ENCODE measurements around the gene MILR1.
A peak's percentile ranks its signal among the peaks of the same experiment; 100 is the strongest.

The MILR1 gene

DNA sequence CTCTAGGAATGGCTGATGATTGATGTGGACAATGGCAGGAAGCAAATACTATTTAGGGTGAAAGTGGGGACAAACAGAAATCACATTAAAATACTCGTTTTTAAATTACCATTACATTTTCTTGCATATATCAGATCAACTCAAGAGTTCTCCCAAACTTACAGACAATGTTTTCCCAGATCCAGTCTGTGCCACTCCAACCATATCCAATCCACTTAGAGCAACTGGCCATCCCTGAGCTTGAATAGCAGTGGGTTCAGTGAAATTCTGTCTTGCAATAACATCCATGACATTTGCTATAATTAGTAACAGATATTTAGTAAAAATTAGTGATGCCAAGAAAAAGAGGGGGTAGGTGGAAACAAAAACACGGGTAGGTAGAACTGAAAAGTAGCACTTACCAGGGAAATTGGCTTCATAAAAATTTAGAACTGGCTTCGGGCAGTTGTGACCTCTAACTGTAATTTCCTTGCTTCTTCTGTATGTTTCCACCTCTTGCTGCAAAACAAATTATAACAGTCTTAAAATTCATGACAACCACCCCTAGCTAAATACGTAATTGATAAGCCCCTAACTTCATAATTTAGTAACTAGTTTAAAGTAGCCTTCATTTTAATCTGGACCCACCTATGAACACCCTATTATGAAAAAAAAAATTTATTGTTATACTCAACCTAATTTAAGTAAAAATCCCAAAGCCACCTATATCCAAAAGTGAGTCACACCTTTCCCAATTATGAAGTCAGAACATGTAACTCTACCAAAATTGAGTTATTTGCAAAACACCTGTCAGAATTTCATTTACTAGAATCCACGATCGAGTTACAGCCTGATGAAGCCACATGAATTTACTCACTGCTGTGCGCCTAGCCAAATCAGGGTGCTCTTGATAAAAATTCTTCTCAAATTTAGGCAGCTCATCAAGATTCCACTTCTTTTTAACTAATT, 55.2 kb downstream of the MILR1 start:
- no peak for DNase-seq (ENCODE audit: low read depth)

DNA sequence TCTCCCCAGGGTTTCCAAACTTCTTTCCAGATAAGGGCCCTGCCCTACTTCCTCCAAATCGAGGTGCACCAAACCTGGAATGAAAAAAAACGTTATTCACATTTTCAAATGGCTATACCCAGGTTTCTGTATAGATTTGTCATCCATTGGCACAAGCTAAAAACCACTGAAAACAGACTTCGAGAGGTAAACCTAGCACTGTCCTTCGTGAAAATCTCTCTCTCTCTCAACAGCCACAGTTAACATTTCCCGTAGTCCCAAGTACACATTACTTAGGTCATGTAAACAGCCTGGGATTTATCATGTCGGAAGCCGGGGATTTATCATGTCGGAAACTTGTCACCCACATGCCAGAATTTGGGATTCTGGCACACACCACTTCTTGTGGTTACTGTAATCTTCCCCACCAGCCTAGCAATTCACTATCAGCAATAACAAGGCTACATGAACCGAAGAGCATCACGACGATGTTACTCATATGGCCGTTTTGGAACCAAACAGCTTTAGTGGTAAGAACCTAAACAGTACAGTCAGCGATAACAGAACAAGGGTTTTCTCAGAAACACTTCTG, 55.9 kb downstream of the MILR1 start:
- no peak for DNase-seq (ENCODE audit: low read depth)

DNA sequence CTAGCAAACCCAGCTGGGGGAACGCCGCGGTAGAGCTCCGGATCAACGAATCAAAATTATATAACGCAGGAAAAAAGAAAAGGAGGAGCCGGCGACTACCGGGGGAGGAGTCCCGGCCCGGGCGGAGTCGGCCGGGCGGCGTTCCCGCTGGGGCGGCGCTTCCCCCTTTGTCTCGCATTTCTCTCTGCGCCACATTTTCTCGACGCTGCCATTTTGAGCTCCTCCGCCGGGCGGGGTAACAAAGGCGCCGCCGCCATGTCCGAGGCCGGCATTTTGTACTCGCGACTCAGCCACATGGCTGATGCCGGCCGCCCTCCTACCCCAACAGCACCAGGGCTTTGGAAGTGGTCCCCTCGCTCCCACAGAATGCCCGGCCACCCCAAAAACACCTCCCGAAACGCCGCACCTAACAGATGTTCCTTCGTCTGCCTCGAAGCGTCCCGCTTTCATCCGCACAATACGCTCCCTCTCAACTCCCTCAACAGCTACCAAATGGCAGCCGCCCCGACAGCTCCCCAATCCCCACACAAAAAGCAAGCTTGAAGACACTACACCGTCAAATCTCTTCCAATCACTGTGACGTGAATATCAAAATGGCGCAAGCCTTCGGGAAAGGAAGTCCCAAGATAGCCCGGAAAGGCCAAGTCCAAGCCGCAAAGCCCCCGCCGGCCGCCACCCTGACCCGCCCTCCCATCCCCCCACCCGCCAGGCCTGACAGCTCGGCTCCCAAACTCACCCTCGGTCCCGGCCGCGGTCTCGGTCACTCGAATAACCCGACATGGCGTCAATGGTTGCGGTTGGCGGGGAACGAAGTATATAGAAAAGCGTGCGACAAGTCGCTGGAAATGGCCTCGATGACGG, 56.7 kb downstream of the MILR1 start:
- peak; percentile 69 for DNase-seq (ENCODE audit: low read depth)

DNA sequence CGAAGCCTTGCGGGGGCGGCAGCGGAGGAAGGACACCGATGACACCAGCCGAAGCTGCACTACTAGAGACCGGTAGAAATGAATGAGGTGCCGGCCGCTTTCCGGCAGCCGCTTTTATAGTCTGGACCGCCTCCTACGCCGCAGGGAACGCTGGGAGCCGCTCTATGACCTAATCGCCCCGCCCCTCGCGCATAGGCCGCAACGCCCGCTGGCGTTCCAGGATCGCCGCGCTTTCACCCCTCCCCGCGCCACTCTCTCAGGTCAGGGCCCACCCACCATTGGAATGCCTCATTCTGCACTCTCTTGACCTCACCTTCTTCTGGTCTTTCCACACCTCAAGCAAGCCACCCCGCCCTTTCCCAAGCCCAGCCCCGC, 57.3 kb downstream of the MILR1 start, which contains the start of gene DDX5:
Gene DDX5 (minus strand): TSS at position 89 of the 375 bp plus-strand sequence. CDS start 170 bp downstream, outside the sequence.
- DNase-seq (ENCODE audit: low read depth), result peak; percentile 95

DNA sequence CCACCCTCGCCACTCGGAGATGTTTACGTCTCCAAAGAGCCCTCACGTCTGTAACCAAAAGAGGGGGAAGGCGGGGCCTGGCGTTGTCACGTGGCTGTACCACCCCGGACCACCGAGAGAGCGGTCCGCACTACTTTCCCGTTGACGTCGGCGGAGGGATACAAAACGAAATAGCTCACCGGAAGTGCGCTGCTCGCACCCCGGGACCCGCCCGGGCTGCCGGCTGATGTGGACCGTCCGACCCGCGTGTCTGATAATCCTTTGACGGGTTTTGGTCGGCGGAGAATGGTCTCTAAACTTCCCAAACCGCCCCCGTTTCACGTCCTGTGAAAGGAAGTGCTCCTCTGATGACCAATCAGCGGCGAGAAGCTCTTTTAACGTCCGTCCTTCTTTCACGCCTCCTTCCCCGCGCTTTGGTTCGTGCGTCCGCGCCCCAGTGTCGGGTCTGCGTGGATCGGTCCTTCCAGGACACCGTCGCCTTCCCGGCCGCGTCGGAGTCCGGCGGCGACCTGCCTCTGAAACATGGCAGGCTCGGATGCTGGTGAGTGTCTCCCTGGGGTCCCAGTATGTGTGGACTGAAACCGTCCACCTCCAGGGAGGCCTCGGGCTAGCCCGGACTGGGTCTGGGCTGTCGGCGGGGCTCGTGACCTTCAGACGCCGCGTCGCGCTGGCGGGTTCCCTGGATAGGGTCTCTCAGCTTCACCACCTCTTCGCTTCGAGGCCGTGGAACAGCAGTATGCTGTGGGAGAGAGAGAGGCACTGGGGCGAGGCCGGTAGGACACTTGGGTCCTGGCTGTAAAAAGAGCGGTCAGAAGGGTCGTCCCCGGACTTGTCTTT, 57.9 kb downstream of the MILR1 start, which contains the start of gene CEP95:
Gene CEP95 (plus strand): TSS at position 402 of the 837 bp plus-strand sequence. CDS start 121 bp downstream, at position 523.
- peak; percentile 93 for DNase-seq (ENCODE audit: low read depth)

DNA sequence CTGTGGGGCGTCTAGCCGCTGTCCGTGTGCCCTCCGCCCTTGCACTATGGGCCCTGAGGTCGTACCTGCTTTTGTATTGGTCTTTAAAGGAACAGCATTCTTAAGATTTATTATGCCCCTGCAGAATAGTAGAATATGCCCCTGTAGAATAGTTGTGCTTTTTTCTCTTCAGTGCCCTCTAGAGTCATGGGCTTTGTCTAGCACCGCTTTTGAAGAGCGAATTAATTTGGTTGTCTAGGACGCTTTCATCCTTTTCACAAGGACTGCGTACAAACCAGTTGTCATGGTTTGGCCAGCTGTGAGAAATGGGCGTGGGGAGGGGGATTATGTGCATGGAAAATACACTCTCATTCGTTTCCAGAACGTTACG, 58.5 kb downstream of the MILR1 start:
- peak; percentile 7 for DNase-seq (ENCODE audit: low read depth)

DNA sequence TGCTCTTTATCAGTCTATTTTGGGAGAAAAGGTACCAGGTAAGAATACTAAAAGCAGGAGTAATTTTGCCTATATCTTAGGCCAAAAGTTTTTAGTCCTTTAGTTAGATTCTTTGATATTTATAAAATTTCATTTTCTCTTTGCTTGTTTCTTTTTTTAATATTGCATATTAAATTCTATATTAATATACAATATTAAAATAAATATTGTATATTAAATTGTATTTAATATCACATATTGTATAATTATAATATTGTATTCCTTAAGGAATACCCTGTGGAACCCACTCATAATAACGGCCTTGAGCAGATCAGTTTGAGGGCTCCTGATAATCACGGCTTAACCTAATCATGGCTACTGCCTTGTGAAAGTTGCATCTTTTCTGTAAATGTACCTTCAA, 59.8 kb downstream of the MILR1 start:
- DNase-seq (ENCODE audit: low read depth), result no peak

DNA sequence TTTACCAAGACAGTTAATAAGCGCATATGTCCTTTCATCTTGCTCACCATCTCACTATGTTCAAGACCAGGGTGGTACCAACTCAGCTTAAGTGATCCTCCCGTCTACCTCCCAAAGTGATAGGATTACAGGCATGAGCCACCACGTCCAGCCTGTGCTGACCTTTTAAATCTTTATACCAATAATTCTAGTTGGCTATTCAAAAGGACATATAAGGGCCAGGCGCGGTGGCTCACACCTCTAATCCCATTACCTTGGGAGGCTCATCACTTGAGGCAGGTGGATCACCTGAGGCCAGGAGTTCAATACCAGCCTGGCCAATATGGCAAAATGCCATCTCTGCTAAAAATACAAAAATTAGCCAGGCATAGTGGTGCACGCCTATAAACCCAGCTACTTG, 60.3 kb downstream of the MILR1 start:
- no peak for DNase-seq (ENCODE audit: low read depth)

DNA sequence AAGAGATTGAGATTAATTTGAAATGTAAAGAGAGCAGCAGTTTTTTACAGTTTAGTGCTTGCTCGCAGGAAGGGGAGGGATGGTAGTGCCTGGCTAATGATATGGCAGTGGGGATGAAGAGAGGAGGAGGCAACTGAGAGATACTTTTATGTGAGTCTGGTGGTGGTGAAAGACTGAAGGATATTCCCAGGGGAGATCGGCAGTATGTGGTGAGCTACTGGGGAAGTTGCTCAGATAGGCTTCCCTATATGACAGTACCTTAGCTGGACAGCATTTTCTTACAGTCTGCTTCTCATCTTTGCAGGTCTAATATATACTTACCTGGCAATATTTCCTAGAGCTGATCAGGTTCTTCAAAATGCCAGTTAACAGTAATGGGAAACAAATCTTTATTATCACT, 66.5 kb downstream of the MILR1 start:
- DNase-seq (ENCODE audit: low read depth), result no peak

DNA sequence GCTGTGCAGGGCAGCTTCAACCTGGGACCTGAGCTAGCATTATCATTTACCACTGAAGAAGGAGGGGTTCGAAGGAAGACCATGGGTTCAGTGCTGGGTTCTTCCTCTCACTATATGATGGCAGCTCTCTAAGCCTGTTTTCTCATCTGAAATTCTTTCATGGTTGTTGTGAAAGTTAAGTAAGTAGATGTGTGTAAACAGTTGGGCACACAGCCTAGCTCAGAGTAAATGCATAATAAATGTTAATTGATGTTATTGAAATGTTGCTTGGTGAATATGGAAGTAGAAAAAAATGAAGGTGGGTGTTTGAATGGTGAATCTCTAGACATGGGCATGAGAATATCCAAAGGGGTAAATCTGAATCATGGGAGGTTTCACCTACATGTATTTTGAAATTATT, 66.9 kb downstream of the MILR1 start:
- no peak for DNase-seq (ENCODE audit: low read depth)
